HEK293T (cell line): ENCODE measurements around the gene SLC2A13.

Source experiments
- CTCF ChIA-PET: fragments of 350-600 bp; formaldehyde crosslinking; extraction: SDS; loops from one replicate; lab custom pipeline; 2021; ENCODE audit warnings: antibody characterized with exemption, inconsistent platforms; lab: Yijun Ruan, JAX
- POLR2A ChIA-PET: fragments of 350-600 bp; formaldehyde crosslinking; extraction: SDS; loops from one replicate; lab custom pipeline; 2020; ENCODE audit warnings: antibody characterized with exemption, inconsistent platforms; lab: Yijun Ruan, JAX
- DNase-seq: peaks from one replicate; pipeline ENCODE4 v3.0.0; 2012; ENCODE audit warnings: mixed read lengths; ENCODE audit errors: extremely low spot score
- ARNT ChIP-seq: fragments of 450-650 bp; IDR thresholded peaks from 2 replicates; pipeline ENCODE4 v1.6.1; 2017; ENCODE audit warnings: mild to moderate bottlenecking
- BHLHE40 ChIP-seq: fragments of 450-650 bp; IDR thresholded peaks from 2 replicates; pipeline ENCODE4 v1.6.1; 2016; ENCODE audit warnings: mild to moderate bottlenecking, moderate library complexity, borderline replicate concordance
- CTBP1 ChIP-seq: fragments of 450-650 bp; IDR thresholded peaks from 2 replicates; pipeline ENCODE4 v1.6.1; 2016; ENCODE audit warnings: borderline replicate concordance
- ELF4 ChIP-seq: fragments of 450-650 bp; IDR thresholded peaks from 2 replicates; pipeline ENCODE4 v1.6.1; 2017; ENCODE audit warnings: antibody characterized with exemption
- FOXA1 ChIP-seq: fragments of 450-650 bp; IDR thresholded peaks from 2 replicates; pipeline ENCODE4 v1.6.1; 2016; ENCODE audit warnings: mild to moderate bottlenecking
- FOXK2 ChIP-seq: fragments of 450-650 bp; IDR thresholded peaks from 2 replicates; pipeline ENCODE4 v1.6.1; 2016; ENCODE audit warnings: mild to moderate bottlenecking
- FOXM1 ChIP-seq: fragments of 450-650 bp; IDR thresholded peaks from 2 replicates; pipeline ENCODE4 v1.6.1; 2017; ENCODE audit warnings: mild to moderate bottlenecking, borderline replicate concordance
- HDGF ChIP-seq: fragments of 450-650 bp; IDR thresholded peaks from 2 replicates; pipeline ENCODE4 v1.6.1; 2017; ENCODE audit warnings: antibody characterized with exemption, borderline replicate concordance
- L3MBTL2 ChIP-seq: fragments of 450-650 bp; conservative IDR thresholded peaks from 2 replicates; pipeline ENCODE4 v1.6.1; 2016; ENCODE audit warnings: mild to moderate bottlenecking
- LEF1 ChIP-seq: fragments of 450-650 bp; IDR thresholded peaks from 2 replicates; pipeline ENCODE4 v1.6.1; 2017; ENCODE audit warnings: mild to moderate bottlenecking, borderline replicate concordance
- NFRKB ChIP-seq: fragments of 450-650 bp; IDR thresholded peaks from 2 replicates; pipeline ENCODE4 v1.6.1; 2016; ENCODE audit warnings: mild to moderate bottlenecking, moderate library complexity
- SP1 ChIP-seq: fragments of 450-650 bp; IDR thresholded peaks from 2 replicates; pipeline ENCODE4 v1.6.1; 2017
- SUZ12 ChIP-seq: fragments of 450-650 bp; IDR thresholded peaks from 2 replicates; pipeline ENCODE4 v1.6.1; 2016; ENCODE audit warnings: mild to moderate bottlenecking
- TARDBP ChIP-seq: fragments of 450-650 bp; IDR thresholded peaks from 2 replicates; pipeline ENCODE4 v1.6.1; 2016
- ZNF384 ChIP-seq: fragments of 450-650 bp; IDR thresholded peaks from 2 replicates; pipeline ENCODE4 v1.6.1; 2016
- TF ChIP-seq, protein P1 (sequence below): fragments of 450-650 bp; IDR thresholded peaks from 2 replicates; pipeline ENCODE4 v1.6.1; 2016

Gene SLC2A13

GRCh38 chr12:39839072-39839471 lies 266.8 kb downstream of the SLC2A13 start:
- no peak for DNase-seq
- TF ChIP-seq FOXK2 (no peak), FOXA1 (no peak), FOXM1 (no peak), BHLHE40 (no peak), ZNF384 (no peak), ELF4 (no peak), TARDBP (no peak), LEF1 (no peak), SUZ12 (no peak), ARNT (no peak), L3MBTL2 (no peak), NFRKB (no peak), CTBP1 (no peak), SP1 (no peak), HDGF (no peak)
- TF ChIP-seq, protein P1, sequence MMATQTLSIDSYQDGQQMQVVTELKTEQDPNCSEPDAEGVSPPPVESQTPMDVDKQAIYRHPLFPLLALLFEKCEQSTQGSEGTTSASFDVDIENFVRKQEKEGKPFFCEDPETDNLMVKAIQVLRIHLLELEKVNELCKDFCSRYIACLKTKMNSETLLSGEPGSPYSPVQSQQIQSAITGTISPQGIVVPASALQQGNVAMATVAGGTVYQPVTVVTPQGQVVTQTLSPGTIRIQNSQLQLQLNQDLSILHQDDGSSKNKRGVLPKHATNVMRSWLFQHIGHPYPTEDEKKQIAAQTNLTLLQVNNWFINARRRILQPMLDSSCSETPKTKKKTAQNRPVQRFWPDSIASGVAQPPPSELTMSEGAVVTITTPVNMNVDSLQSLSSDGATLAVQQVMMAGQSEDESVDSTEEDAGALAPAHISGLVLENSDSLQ = no peak
- CTCF ChIA-PET = no interaction called here
- POLR2A ChIA-PET = no interaction called here

DNA sequence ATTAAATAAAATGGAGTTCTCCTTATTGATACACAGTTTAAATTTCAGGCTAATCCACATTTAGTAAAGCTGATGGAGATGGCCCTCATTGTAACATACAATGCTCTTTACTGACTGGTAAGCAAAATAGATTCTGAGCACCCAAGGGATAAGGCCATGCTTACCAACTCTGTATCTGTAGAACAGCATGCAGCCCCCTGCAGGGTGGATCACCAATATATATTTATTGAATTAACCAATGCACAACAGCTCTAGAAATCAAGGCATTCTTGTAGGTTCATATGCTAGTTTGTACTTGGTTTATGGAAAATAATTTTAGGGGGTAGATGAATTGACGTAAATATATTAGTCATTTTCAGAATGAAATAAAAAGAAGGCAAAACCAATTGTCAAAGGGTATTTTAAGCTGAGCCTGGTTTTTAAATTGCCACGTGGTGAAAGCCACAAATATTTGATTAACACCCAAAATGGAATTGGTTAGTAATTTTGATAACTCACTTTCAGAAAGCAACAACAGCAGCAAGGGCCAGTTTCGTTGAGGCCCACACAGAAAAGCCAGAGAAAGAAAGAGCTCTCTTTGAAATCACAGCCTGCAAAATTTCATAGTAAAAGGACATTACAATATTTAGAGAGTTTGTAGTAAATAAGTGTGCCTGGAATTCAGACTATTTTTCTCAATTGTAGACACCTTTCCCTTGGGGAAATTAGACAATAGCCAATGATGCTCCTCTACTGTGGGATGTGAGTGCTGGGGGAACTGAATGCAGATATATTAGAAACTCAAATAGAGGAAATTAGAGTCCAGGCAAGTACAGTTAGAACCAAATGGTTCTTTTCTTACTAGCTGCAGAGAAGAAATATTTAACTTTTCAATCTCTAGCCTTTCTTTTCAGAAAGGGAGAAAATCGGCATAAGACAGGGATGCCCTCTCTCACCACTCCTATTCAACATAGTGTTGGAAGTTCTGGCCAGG lies 270.1 kb downstream of the SLC2A13 start:
- ChIA-PET CTCF (no interaction called here), POLR2A (no interaction called here)
- DNase-seq = no peak
- TF ChIP-seq TARDBP = no peak

DNA sequence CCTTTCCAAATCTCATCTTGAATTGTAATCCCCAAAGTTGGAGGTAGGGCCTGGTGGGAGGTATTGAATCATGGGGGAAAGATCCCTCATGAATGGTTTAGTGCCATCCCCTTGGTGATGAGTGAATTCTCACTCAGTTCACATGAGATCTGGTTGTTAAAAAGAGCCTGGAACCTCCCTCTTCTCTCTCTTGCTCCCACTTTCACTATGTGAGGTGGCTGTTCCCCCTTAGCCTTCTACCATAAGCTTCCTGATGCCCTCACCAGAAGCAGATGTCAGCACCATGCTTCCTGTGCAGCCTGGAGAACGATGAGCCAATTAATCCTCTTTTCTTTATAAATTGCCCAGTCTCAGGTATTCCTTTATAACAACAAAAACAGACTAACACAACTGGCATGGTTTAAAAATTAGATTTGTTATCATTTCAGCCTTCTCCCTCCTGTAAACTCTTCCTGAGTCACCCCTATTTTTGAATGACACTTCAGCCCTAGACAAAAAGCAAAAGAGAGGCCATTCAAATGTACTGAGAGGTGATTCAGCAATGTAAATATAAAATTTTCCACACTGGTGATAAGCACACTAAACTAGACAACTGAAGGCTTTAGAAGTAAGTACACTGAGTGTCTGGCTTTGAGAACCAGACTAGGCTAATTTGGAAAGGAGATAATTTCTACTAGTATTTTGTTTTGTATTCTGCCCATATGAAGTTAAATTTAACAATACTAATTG lies 274.1 kb downstream of the SLC2A13 start:
- TF ChIP-seq ZNF384 = no peak
- no peak for TF ChIP-seq ELF4
- no peak for TF ChIP-seq NFRKB
- TF ChIP-seq, protein P1 = no peak
- TF ChIP-seq ARNT = no peak
- TF ChIP-seq TARDBP = no peak
- TF ChIP-seq SUZ12 = no peak
- no peak for TF ChIP-seq LEF1
- TF ChIP-seq FOXM1 = no peak
- no peak for TF ChIP-seq HDGF
- TF ChIP-seq CTBP1 = no peak
- TF ChIP-seq BHLHE40 = no peak
- TF ChIP-seq FOXK2 = no peak
- no peak for TF ChIP-seq L3MBTL2
- no peak for TF ChIP-seq SP1
- no peak for TF ChIP-seq FOXA1
- no peak for DNase-seq
- POLR2A ChIA-PET = no interaction called here
- CTCF ChIA-PET = interaction anchor here (0.5 kb wide), 1 partner anchor 276 kb away, joined by 4 read pairs; no protein-coding TSS in a partner anchor

DNA sequence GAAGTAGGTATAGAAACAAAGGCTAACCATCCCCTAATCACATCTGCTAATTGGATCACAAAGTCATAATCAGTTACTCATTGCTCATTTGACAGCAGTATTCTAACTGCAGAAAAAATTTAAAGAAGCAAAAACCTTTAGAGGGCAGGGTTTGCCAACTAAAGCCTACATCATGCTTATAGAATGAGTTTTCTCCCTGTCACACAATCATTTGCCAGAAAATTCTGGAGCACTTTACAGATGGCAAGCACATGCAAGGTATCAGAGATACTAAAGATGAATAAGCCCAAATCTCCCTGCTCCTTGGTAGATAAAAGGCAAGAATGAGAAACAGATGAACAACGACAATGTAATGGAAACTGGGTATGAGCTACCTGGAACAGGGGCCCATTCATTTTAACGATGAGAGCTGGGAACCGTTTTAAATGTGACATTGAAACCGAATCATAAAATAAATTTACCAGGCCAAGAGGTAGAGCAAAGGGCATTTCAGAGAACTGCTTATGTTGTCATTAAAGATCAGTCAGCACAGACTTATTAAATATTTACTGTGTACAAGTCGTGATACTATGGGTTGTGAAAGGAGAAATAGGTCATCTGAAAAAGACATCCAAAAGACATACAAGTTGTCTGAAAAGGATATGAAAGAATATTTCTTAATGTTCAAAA lies 274.9 kb downstream of the SLC2A13 start:
- CTCF ChIA-PET = interaction anchor here (0.5 kb wide), 1 partner anchor 277 kb away, joined by 4 read pairs; no protein-coding TSS in a partner anchor
- POLR2A ChIA-PET = no interaction called here
- TF ChIP-seq BHLHE40 (no peak), L3MBTL2 (no peak), FOXA1 (no peak), HDGF (no peak), LEF1 (no peak)
- TF ChIP-seq, protein P1 = no peak
- DNase-seq = no peak

GRCh38 chr12:39830171-39830570 lies 275.7 kb downstream of the SLC2A13 start:
- ChIA-PET CTCF (no interaction called here), POLR2A (no interaction called here)
- no peak for DNase-seq
- TF ChIP-seq FOXA1 (no peak), LEF1 (no peak), SP1 (no peak), ELF4 (no peak), ARNT (no peak), FOXM1 (no peak), NFRKB (no peak), SUZ12 (no peak), BHLHE40 (no peak), FOXK2 (no peak), TARDBP (no peak), CTBP1 (no peak), ZNF384 (no peak), L3MBTL2 (no peak), HDGF (no peak)
- TF ChIP-seq, protein P1 = no peak
